ENCODE results near the gene NXN.

GRCh38 chr17:887551-888209 is 91.9 kb downstream of the NXN start:
- no peak for TF ChIP-seq CTCF (IDR thresholded peaks at IDR 0.05)
- no peak for TF ChIP-seq POLR2AphosphoS5 (IDR thresholded peaks at IDR 0.05; ENCODE audit: low read depth, low read length)

Measured in Panc1 (cell line).